Measurements from ENCODE around the gene SLC25A21. TPM values are rescaled to one million over a fixed set of nuclear protein-coding genes. Genes with fewer than 3 reads are reported as not detected.

SLC25A21 gene
- total RNA-seq, 2 donors from 2014 or later = not detected

DNA sequence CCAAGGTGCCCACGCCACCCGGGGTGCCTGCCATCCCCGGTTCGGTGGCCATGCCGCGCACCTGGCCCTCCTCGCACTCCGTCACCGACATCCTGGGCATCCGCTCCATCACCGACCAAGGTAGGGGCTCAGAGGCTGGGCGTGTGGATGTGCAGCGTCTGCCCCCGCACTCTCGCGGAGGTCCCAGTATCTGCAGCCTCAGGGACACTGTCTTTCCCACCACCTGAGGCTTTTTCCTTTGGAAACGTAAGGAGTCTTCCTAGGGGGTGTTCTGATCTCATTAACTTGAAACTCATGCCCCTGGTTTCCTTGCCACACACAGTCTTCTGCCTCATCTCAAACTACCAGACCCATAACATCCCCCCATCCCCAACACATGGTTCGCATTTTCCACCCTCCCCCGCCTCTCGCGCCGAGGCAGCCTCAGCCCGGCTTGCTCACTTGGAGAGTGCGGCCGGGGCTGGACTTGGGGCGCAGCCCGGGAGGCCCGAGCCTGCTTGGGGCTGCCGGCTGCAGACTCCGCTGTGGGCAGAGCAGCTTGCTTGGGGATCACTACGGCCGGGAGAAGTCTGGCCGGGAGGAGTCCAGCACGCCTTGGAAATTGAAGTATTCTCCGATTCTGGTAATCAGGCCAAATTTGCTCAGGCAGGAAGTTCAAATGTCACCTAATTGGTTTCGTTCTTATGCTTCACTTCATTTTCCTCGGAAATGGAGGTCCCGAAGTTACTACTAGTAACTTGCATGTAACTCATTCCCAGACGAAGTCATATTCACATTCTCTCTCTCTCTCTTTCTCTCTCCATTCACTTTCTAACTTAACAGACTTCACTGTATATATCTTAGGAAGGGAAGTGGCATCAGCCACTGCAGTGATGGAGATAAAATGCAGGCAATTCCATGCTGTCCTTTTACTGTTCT is 508.7 kb downstream of the SLC25A21 start:
- Mint-ChIP-seq H3K9me3 (no peaks in the 10 kb centered on the region), H3K27ac (no peak overlapping the region), H3K27me3 (peaks cover 63 to 75% of the 10 kb centered on the region in 2 donors)

DNA sequence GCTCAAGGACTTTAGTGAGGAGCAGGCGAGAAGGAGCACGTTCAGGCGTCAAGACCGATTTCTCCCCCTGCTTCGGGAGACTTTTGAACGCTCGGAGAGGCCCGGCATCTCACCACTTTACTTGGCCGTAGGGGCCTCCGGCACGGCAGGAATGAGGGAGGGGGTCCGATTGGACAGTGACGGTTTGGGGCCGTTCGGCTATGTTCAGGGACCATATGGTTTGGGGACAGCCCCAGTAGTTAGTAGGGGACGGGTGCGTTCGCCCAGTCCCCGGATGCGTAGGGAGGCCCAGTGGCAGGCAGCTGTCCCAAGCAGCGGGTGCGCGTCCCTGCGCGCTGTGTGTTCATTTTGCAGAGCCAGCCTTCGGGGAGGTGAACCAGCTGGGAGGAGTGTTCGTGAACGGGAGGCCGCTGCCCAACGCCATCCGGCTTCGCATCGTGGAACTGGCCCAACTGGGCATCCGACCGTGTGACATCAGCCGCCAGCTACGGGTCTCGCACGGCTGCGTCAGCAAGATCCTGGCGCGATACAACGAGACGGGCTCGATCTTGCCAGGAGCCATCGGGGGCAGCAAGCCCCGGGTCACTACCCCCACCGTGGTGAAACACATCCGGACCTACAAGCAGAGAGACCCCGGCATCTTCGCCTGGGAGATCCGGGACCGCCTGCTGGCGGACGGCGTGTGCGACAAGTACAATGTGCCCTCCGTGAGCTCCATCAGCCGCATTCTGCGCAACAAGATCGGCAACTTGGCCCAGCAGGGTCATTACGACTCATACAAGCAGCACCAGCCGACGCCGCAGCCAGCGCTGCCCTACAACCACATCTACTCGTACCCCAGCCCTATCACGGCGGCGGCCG is 509.6 kb downstream of the SLC25A21 start:
- Mint-ChIP-seq H3K4me1 (ENCODE audit: low read depth in 2 of 2) (peaks cover 0 to 14% of the 10 kb centered on the region in 2 donors), H3K27ac (no peak overlapping the region), H3K9me3 (no peaks in the 10 kb centered on the region), H3K36me3 (peaks cover 30% of the 10 kb centered on the region), H3K27me3 (peaks cover 65 to 71% of the 10 kb centered on the region in 2 donors), H3K4me3 (no peak overlapping the region)
- DNase-seq (ENCODE audit: low spot score) = no peak
- ATAC-seq = no peak

More for the DNA sequence above, 508.7 kb downstream of the SLC25A21 start:
- no peak overlapping the region for H3K4me3 Mint-ChIP-seq
- no peak for DNase-seq (ENCODE audit: low spot score)
- peaks cover 0 to 14% of the 10 kb centered on the region in 2 donors for H3K4me1 Mint-ChIP-seq (ENCODE audit: low read depth in 2 of 2)
- peaks cover 32% of the 10 kb centered on the region for H3K36me3 Mint-ChIP-seq
- ATAC-seq = no peak

DNA sequence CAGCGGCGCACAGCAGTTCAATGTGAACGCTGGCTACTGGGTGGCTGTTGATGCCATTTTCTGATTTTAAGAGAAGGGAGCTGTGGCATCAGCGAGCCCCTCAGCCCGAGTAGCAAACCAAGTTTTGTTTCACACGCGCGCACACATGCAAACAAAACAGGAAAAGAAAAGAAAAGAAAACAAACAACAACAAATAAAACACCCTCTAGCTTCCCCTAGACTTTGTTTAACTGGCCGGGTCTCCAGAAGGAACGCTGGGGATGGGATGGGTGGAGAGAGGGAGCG is 510.2 kb downstream of the SLC25A21 start:
- Mint-ChIP-seq H3K9me3 (no peaks in the 10 kb centered on the region), H3K36me3 (peaks cover 25% of the 10 kb centered on the region), H3K27me3 (peaks cover 60 to 66% of the 10 kb centered on the region in 2 donors), H3K4me1 (ENCODE audit: low read depth in 2 of 2) (peaks cover 0 to 14% of the 10 kb centered on the region in 2 donors), H3K27ac (no peak overlapping the region), H3K4me3 (no peak overlapping the region)
- DNase-seq (ENCODE audit: low spot score) (no peak), ATAC-seq (no peak)

DNA sequence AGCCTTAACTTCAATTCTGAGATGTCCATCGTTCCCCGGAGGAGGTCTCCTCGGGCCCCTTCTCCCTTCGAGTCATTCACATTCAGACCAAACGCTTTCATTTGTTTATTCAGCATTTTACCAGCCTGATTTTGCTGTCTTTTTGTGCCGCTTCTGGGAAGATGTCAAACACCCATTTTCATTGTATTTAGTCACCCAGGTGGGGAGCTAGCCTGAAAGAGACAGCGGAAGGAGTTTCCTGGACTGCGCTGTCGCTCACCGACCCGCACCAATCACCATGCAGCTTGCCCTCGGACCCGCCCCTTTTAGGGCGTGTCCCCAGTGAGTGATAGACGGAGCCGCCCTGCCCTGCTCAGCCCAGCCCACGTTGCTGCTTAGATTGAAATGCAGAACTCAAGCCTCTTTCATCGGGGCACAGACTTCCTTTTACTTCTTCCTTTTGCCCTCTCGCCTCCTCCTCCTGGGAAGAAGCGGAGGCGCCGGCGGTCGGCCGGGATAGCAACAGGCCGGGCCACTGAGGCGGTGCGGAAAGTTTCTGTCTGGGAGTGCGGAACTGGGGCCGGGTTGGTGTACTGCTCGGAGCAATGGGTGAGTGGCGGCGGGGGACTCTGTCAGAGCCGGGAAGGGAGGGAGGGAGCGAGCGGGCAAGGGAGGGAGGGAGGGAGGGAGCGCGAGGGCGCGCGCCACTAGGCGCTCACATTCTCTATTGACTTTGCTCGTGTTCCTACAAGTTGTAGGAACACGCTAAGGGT is 510.7 kb downstream of the SLC25A21 start, which contains the start of gene PAX9:
TSS of gene PAX9 (plus strand) at position 355 of the 752 bp plus-strand sequence. CDS start at position 585, 230 bp downstream.
- peaks cover 30% of the 10 kb centered on the region for H3K36me3 Mint-ChIP-seq
- ATAC-seq (peak; percentile 55 to 61), DNase-seq (ENCODE audit: low spot score) (no peak)
- H3K9me3 Mint-ChIP-seq = no peaks in the 10 kb centered on the region
- no peak within 1 kb of the TSS for H3K4me3 Mint-ChIP-seq
- peaks cover 0 to 14% of the 10 kb centered on the region in 2 donors for H3K4me1 Mint-ChIP-seq (ENCODE audit: low read depth in 2 of 2)
- no peak within 1 kb of the TSS for H3K27ac Mint-ChIP-seq
- peaks cover 61 to 71% of the 10 kb centered on the region in 2 donors for H3K27me3 Mint-ChIP-seq

DNA sequence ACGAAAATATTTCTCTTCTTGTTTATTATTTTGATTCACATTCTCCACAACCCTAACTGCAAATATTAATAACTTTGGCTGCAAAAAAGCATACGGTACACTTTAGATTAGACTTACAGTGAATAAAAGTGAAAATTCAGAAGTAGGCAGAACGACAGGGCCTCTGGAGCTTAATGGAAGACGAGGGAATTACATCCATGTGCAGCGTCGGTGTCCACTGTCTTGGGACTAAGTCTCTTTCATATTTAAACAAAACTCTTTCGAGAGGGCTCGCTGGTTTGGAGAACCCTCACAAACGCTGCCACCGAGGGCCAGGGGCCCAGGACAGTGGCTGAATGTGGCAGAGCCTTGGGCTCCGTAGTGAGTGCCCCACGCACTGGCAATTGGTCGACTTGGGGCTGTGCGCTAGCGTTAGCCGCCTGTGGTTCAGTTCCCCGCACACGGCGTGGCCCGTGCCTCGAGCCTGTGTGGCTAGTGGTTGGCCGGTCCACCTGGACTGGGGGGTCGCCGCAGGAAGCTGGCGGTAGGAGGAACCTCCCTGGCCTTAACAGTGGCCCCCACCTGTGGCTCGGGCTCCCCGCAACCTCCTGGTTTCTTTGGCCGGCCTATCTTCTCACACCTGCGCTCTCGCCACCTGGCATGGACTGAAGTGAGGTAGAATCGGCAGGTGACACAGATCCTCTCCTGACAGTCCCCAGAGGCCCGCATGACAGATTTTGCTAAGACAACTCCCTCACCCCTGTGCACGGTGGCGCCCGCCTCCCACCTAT is 511.5 kb downstream of the SLC25A21 start:
- peak in 1 of 2 donors; percentile 7 for ATAC-seq
- H3K4me1 Mint-ChIP-seq (ENCODE audit: low read depth in 2 of 2) = peaks cover 0 to 14% of the 10 kb centered on the region in 2 donors
- H3K27ac Mint-ChIP-seq = no peak overlapping the region
- peaks cover 61 to 75% of the 10 kb centered on the region in 2 donors for H3K27me3 Mint-ChIP-seq
- peaks cover 30% of the 10 kb centered on the region for H3K36me3 Mint-ChIP-seq
- H3K9me3 Mint-ChIP-seq = no peaks in the 10 kb centered on the region
- DNase-seq (ENCODE audit: low spot score) = no peak
- no peak overlapping the region for H3K4me3 Mint-ChIP-seq

DNA sequence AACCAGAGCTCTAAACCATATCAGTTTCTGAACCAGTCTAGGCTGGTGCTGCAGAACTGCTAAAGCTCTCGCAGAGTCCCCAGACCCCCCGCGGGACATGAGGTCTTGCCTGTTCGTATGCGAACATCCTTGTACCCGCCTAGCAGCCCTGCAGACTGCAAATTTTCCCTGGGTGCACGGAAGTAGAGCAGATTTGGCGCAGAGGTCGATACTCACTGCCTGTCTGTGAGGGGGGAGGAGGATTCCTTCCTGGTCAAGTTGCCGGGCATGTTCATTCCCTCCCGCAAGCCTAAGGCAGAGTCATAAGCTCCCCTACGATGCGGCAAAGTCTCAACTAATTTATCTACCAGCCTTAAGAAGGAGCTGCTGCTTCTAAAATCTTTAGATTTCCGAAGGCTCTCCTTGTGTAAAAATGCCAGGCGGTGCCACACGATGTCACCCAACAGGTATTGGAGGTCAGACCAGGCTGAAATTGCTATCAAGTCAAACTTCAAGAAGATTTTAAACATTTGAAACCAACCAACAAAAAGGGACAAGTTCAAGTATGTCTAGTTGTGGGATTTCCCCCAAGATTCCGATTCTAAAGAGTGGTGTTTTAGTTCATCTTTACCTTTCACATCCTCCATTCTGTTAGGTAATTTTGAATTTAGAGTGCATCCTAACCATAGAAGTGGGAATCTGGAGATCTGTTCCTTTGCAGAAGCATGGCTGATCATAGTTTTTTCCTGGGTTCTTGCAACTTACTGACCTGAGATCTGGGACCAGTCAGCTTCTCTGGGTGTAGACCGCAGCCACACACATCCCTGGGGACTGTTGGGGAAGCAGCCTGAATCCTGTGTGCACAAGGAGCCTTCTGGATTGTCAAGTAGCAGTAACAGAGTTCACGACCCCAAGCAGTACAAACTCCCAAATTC is 512.3 kb downstream of the SLC25A21 start:
- ATAC-seq (no peak), DNase-seq (ENCODE audit: low spot score) (no peak)
- Mint-ChIP-seq H3K27me3 (peaks cover 64 to 76% of the 10 kb centered on the region in 2 donors), H3K4me3 (no peak overlapping the region), H3K9me3 (no peaks in the 10 kb centered on the region), H3K27ac (no peak overlapping the region), H3K36me3 (peaks cover 30% of the 10 kb centered on the region), H3K4me1 (ENCODE audit: low read depth in 2 of 2) (peaks cover 0 to 14% of the 10 kb centered on the region in 2 donors)

DNA sequence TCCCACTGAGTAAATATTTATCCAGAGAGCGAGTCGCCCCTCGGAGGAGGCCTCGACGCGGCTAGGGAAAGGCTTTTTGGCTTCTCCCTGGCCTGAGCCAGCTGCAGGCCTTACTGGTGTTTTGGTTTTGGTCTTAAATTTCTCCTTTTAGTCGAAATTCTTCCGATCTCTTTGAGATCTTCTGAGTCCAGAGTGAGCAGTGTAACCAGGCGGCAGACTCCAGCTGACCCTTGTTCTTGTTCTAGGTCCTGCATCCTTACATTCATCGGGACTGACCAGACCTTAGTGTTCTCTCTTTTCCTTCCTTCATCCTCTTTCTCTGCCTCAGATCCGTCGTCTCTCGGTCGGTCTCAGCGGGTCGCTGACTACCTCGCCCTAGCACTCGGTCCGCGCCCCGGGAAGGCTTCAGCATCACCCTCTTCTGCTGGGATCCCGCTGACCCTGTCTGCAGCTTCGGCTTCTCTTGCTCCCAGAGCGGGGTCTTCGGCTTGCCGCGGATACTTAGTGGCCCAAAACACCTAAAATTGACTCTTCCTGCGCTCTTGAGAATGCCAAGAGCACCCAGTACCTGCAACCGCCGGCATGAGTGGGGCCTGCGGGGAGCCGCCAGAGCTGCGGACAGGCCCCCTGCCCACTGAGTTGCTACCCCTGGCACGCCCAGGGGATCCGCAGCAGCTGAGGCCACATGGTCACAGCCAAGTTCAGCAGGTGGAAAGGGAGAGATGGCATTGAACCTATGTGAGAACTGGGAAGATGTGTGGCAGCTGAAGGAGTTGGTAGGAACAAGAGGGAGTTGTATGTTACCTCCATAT is 513.2 kb downstream of the SLC25A21 start:
- Mint-ChIP-seq H3K36me3 (peaks cover 23% of the 10 kb centered on the region), H3K27me3 (peaks cover 58 to 75% of the 10 kb centered on the region in 2 donors), H3K27ac (no peak overlapping the region), H3K4me1 (ENCODE audit: low read depth in 2 of 2) (peaks cover 0 to 14% of the 10 kb centered on the region in 2 donors), H3K9me3 (no peaks in the 10 kb centered on the region), H3K4me3 (no peak overlapping the region)
- DNase-seq (ENCODE audit: low spot score) (no peak), ATAC-seq (no peak)

DNA sequence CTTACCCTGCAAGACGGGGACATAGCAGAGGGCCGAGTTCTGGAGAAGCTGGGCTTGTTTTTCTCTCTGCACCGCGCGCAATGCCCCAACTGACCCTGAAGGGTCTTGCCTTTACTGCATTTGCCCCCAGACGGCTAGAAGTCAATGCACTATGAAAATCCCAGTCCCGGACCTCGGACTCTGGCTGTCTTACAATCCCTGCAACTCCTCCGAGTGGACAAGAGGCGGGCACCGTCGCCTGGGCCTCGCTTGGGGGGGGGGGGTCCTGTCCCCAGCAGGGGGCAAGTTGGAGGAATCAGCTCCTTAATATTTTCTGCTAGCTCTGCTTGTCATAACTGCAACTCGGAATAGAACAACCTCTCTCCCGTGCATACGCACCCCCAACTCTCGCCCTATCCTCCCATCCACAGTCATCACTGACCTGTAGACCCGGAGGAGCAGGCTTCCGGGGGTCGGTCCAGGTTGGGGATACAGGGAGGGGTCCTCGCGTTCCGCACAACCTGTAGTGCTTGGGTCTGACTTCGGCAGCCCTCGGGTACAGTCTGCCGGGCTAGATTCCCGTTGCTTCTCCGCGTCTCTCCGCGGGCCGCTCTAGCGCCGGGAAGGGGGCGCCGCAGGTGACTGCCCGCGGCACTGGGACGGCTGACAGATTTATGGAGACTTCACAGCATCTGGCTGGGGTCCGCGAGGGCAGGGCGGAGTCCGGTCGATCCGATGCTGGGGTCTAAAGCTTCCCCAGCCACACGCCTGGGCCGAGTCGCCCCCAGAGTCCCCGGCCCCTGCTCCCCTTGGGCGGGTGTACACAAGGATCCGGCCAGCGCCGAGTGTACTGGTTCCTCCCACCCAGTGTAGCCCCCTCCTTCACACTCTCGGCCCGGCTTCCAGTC is 514.0 kb downstream of the SLC25A21 start:
- no peak overlapping the region for H3K4me3 Mint-ChIP-seq
- H3K27ac Mint-ChIP-seq = no peak overlapping the region
- H3K27me3 Mint-ChIP-seq = peaks cover 57 to 75% of the 10 kb centered on the region in 2 donors
- DNase-seq (ENCODE audit: low spot score) (no peak), ATAC-seq (no peak)
- H3K36me3 Mint-ChIP-seq = peaks cover 19% of the 10 kb centered on the region
- peaks cover 0 to 12% of the 10 kb centered on the region in 2 donors for H3K4me1 Mint-ChIP-seq (ENCODE audit: low read depth in 2 of 2)
- H3K9me3 Mint-ChIP-seq = no peaks in the 10 kb centered on the region

DNA sequence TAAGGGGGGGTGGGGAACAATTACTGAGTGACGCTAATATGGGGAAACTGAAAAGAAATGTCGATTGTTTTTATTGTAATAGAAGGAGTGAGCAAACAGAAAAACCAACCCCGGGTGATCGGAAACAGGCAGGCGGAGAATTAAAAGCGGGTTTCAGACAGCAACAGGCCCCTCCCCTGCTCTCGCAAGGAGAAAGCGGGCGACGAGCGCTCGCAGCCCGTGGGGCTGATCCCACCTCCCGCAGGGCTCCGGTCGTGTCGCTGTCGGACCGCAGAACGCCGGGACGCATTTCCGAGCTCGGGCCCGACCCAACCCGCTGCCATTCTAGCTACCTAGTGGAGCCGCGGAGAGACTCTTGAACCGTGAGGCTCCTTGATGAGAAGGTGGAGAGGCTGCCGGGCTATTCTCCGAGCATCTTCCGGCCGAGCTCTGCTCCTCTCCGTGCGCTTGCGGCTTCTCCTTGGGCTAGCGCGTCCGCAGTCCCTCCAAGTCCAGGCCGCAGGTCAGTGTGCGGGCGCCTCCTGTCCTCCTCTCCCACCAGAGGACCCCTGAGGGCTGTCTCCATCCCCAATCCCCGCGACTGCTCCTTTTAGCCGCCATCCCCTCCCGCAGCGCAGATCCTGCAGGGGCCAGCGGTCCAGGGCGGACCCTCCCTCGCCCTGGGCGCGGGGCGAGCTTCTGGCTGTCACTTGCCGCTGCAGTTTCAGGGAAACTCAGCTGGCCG is 514.8 kb downstream of the SLC25A21 start:
- ATAC-seq (no peak), DNase-seq (ENCODE audit: low spot score) (no peak)
- Mint-ChIP-seq H3K4me1 (ENCODE audit: low read depth in 2 of 2) (peaks cover 0 to 10% of the 10 kb centered on the region in 2 donors), H3K27ac (no peak overlapping the region), H3K9me3 (no peaks in the 10 kb centered on the region), H3K36me3 (peaks cover 19% of the 10 kb centered on the region), H3K4me3 (no peak overlapping the region), H3K27me3 (peaks cover 57 to 81% of the 10 kb centered on the region in 2 donors)

DNA sequence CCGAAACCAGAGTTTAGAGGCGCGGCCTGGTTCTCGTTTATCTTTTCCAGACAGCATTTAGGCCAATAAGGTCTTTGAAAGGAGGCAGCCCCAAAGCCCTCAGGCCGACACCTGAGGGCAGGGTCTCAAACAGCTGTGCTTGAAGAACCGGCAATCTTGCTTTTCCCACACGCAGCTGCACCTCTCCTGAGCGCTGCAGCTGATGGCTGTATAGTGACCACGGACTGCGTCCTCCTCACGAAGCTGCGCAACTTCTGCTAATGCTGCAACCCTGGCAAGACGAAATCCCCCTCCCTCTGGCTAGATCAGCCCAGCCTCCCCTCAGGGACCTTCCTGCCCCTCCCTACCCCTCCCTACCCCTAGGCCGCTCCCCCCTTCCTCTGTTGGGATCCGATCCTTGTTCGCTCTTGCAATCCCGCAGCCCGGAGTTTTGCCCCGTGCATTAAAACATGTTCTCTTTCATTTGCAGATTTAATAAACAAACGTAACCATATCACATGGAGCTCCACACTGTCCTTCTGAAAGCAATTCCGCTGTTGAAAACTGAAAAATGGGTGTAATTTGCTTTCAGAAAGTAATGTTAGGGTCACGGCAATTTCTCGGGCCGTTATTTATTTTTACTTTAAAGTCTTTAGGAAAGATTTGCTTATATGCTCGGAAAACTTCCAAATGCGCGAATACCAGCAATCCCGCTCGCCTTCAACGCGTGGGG is 515.6 kb downstream of the SLC25A21 start:
- no peak overlapping the region for H3K27ac Mint-ChIP-seq
- no peak overlapping the region for H3K4me3 Mint-ChIP-seq

More for the DNA sequence above, 515.6 kb downstream of the SLC25A21 start:
- Mint-ChIP-seq H3K4me1 (ENCODE audit: low read depth in 2 of 2) (peaks cover 0 to 5% of the 10 kb centered on the region in 2 donors), H3K9me3 (no peaks in the 10 kb centered on the region), H3K36me3 (peaks cover 14% of the 10 kb centered on the region), H3K27me3 (peaks cover 52 to 75% of the 10 kb centered on the region in 2 donors)
- DNase-seq (ENCODE audit: low spot score) = no peak
- no peak for ATAC-seq
